Bronchial epithelial cell (primary cell): ENCODE data around the gene WSCD1. TPM values are rescaled to one million over a fixed set of nuclear protein-coding genes. Genes with fewer than 3 reads are reported as not detected.

Experiments used
- DNase-seq: peaks from one replicate; pipeline ENCODE4 v3.0.0-alpha.2; 2010; ENCODE audit warnings: low read depth
- FAIRE-seq: peaks from 2 replicates; lab custom pipeline; 2011; peaks lifted over from hg19 to GRCh38; lab: Jason Lieb, UNC
- H3K27me3 ChIP-seq: 2 replicates; pipeline ENCODE4 v1.5.1; 2011; ENCODE audit warnings: low read length; ENCODE audit not compliant: control insufficient read depth, insufficient read depth
- H3K36me3 ChIP-seq: 2 replicates; pipeline ENCODE4 v1.5.1; 2011; ENCODE audit warnings: low read length; ENCODE audit not compliant: control insufficient read depth, insufficient read depth
- H3K4me3 ChIP-seq: 2 replicates; pipeline ENCODE4 v1.5.1; 2011; ENCODE audit warnings: mild to moderate bottlenecking, low read depth, low read length, control low read depth
- total RNA-seq: library from RNA; depleted of rRNA; stranded (reverse); fragments of >200 nt; gene quantifications from 2 replicates; pipeline ENCODE4 v1.2.1, GENCODE V29; 2014
- TF ChIP-seq, protein P1 (sequence below): IDR thresholded peaks from 2 replicates; pipeline ENCODE4 v1.5.1; 2011; ENCODE audit warnings: mild to moderate bottlenecking, moderate library complexity, low read length, control low read depth, inconsistent platforms; ENCODE audit not compliant: insufficient read depth, severe bottlenecking

The WSCD1 gene
- total RNA-seq, 1 donor from 2014 or later = 0.26 TPM

DNA sequence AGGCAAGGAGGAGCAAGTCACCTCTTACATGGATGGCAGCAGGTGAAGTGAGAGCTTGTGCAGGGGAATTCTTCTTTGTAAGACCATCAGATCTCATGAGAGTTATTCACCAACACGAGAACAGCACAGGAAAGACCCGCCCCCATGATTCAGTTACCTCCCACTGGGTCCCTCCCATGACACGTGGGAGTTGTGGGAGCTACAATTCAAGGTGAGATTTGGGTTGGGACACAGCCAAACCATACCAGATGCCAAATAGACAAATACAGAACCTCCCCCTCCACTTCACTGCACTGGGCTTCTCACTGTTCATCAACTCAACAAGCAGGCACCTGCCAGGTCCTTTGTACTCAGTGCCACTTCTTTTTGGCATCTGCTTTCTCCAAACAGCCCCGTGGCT, 100.2 kb downstream of the WSCD1 start:
- DNase-seq = no peak
- TF ChIP-seq, protein P1, sequence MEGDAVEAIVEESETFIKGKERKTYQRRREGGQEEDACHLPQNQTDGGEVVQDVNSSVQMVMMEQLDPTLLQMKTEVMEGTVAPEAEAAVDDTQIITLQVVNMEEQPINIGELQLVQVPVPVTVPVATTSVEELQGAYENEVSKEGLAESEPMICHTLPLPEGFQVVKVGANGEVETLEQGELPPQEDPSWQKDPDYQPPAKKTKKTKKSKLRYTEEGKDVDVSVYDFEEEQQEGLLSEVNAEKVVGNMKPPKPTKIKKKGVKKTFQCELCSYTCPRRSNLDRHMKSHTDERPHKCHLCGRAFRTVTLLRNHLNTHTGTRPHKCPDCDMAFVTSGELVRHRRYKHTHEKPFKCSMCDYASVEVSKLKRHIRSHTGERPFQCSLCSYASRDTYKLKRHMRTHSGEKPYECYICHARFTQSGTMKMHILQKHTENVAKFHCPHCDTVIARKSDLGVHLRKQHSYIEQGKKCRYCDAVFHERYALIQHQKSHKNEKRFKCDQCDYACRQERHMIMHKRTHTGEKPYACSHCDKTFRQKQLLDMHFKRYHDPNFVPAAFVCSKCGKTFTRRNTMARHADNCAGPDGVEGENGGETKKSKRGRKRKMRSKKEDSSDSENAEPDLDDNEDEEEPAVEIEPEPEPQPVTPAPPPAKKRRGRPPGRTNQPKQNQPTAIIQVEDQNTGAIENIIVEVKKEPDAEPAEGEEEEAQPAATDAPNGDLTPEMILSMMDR = no peak
- no peaks in the 10 kb centered on the region for H3K36me3 ChIP-seq
- H3K27me3 ChIP-seq = no peaks in the 10 kb centered on the region
- H3K4me3 ChIP-seq = no peak overlapping the region
- no peak for FAIRE-seq

DNA sequence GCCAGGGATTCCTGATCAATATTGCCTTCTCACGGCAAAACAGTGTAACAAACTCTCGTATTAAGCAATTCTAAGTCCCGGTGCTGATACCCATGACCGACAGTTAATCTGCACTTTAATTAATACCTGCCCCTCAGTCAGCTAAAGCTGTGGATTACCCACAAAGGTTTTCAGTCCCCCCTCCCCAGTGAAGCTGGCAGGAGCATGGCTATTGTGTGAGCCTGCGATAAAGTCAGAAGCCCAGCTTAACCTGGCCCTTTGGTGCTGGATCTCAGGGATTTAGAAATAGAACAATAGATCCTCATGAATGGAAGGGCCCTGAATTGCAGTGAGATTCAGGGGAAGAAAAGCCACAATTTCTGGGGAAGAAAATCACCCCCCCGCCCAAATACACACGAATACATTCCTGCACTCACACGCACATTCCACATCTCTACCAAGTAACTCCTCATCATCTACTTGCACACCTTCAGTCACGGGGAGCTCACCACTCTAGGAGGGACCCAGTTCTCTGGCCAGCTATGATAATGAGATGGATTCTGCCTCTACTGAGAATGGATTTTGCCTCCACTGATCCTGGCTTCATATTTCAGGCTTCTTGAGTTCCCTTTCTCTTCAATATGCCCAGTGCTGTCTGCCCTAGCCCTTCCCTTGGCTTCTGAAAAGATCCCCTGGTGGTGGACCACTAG, 102.6 kb downstream of the WSCD1 start:
- Histone ChIP-seq H3K27me3 (no peaks in the 10 kb centered on the region), H3K4me3 (no peak overlapping the region), H3K36me3 (no peaks in the 10 kb centered on the region)
- DNase-seq (no peak), FAIRE-seq (peak; percentile 23)
- TF ChIP-seq, protein P1 = no peak

DNA sequence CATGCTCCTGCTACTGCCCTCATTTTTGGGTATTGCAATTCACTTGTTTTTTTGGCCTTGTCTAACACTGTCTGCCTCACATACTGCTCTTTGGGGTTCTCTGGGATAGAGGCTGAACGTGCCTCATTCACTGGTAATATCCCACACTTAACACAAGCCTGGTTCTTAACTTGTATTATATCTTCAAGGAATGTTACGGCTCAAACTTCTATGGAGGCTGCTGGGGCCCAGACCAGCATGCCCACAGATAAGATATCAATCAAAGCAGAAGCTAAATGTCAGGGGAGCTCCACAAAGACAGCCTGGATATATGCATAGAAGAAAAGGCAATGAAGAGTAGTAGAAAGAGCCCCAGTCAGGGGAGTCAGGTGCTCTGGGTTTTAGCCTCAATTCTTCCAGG, 103.5 kb downstream of the WSCD1 start:
- Histone ChIP-seq H3K36me3 (no peaks in the 10 kb centered on the region), H3K27me3 (no peaks in the 10 kb centered on the region), H3K4me3 (no peak overlapping the region)
- DNase-seq (no peak), FAIRE-seq (no peak)
- TF ChIP-seq, protein P1 = no peak
